BJ (cell line): ENCODE data around the gene ADAT2. TPM values are rescaled to one million over a fixed set of nuclear protein-coding genes. Genes with fewer than 3 reads are reported as not detected.

Source experiments
- CTCF ChIA-PET: fragments of 350-600 bp; formaldehyde crosslinking; extraction: SDS; loops from one replicate; lab custom pipeline; 2021; ENCODE audit warnings: antibody characterized with exemption, inconsistent platforms; lab: Yijun Ruan, JAX
- POLR2A ChIA-PET: fragments of 300-600 bp; sonication (Branson Sonifier 250); formaldehyde crosslinking; extraction: SDS; loops from one replicate; lab custom pipeline; 2021; ENCODE audit warnings: antibody characterized with exemption; lab: Charles Lee
- DNase-seq: peaks from one replicate; pipeline ENCODE4 v3.0.0-alpha.2; 2011; ENCODE audit warnings: low read depth
- H3K27me3 ChIP-seq: 2 replicates; pipeline ENCODE4 v1.6.0; 2011; ENCODE audit warnings: low read length; ENCODE audit not compliant: control insufficient read depth, insufficient read depth
- H3K36me3 ChIP-seq: 2 replicates; pipeline ENCODE4 v1.5.1; 2011; ENCODE audit warnings: low read length; ENCODE audit not compliant: control insufficient read depth, insufficient read depth
- H3K4me3 ChIP-seq: 2 replicates; pipeline ENCODE4 v1.5.1; 2011; ENCODE audit warnings: low read depth, mild to moderate bottlenecking, control low read depth, low read length
- polyA plus RNA-seq: library from polyadenylated mRNA; depleted of rRNA; stranded (reverse); fragments of >200 nt; gene quantifications from 2 replicates; pipeline ENCODE4 v1.2.3, GENCODE V29; 2011
- TF ChIP-seq, protein P1 (sequence below): IDR thresholded peaks from 2 replicates; pipeline ENCODE4 v1.5.1; 2011; ENCODE audit warnings: low read depth, mild to moderate bottlenecking, control low read depth, inconsistent platforms, low read length, moderate library complexity; ENCODE audit not compliant: insufficient read depth

Gene ADAT2
- polyA plus RNA-seq, 1 experiment, result 1.3 TPM

DNA sequence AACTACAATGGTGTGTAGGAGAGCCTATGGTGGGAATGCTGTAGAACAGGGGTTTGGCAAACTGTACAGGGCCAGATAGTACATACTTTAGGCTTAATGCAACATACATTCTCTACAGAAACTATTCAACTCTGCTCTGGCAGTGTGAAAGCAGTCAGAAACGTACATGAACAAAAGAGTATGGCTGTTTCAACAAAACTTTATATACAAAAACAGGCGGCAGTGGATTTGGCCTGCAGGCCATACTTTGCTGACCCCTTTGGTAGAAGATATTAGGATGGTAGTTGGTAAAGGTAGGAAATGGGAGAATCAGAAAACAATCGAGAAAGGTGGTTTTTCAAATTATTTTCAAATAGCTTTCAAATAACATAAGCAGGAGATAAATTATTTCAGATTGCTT lies 36.3 kb upstream of the ADAT2 start:
- Histone ChIP-seq H3K36me3 (peaks cover 1% of the 10 kb centered on the region; the same call in 1 of the 2 replicates), H3K27me3 (no peaks in the 10 kb centered on the region), H3K4me3 (no peak overlapping the region)
- CTCF ChIA-PET, result no interaction called here
- TF ChIP-seq, protein P1, sequence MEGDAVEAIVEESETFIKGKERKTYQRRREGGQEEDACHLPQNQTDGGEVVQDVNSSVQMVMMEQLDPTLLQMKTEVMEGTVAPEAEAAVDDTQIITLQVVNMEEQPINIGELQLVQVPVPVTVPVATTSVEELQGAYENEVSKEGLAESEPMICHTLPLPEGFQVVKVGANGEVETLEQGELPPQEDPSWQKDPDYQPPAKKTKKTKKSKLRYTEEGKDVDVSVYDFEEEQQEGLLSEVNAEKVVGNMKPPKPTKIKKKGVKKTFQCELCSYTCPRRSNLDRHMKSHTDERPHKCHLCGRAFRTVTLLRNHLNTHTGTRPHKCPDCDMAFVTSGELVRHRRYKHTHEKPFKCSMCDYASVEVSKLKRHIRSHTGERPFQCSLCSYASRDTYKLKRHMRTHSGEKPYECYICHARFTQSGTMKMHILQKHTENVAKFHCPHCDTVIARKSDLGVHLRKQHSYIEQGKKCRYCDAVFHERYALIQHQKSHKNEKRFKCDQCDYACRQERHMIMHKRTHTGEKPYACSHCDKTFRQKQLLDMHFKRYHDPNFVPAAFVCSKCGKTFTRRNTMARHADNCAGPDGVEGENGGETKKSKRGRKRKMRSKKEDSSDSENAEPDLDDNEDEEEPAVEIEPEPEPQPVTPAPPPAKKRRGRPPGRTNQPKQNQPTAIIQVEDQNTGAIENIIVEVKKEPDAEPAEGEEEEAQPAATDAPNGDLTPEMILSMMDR, result no peak
- POLR2A ChIA-PET, result no interaction called here
- no peak for DNase-seq

DNA sequence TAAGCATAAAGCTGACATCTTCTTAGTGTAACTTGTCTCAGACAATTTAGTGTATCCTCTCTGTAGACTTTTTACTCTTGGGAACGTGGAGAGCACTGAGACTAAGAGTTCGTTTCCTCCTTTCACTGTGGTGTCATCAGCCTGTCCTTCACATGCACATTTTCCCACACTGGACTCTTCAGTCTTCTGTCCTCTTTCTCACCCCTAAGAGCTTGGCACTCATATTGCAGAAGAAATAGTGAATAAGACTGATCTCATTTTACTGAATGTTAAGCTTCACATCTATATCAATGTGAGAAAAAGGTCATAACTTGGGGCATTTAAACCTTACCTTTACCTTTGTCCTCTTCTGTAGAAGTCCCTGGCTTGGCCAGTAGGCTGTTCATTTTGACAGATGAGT lies 35.5 kb upstream of the ADAT2 start:
- DNase-seq, result no peak
- TF ChIP-seq, protein P1, result no peak
- ChIA-PET CTCF (no interaction called here), POLR2A (no interaction called here)
- Histone ChIP-seq H3K36me3 (peaks cover 1% of the 10 kb centered on the region; the same call in 1 of the 2 replicates), H3K4me3 (no peak overlapping the region), H3K27me3 (no peaks in the 10 kb centered on the region)

GRCh38 chr6:143482593-143482992 lies 32.1 kb upstream of the ADAT2 start:
- H3K27me3 ChIP-seq, result no peaks in the 10 kb centered on the region
- TF ChIP-seq, protein P1, result no peak
- DNase-seq, result no peak
- no peak overlapping the region for H3K4me3 ChIP-seq
- POLR2A ChIA-PET, result no interaction called here
- CTCF ChIA-PET, result no interaction called here
- H3K36me3 ChIP-seq, result peaks cover 1% of the 10 kb centered on the region

DNA sequence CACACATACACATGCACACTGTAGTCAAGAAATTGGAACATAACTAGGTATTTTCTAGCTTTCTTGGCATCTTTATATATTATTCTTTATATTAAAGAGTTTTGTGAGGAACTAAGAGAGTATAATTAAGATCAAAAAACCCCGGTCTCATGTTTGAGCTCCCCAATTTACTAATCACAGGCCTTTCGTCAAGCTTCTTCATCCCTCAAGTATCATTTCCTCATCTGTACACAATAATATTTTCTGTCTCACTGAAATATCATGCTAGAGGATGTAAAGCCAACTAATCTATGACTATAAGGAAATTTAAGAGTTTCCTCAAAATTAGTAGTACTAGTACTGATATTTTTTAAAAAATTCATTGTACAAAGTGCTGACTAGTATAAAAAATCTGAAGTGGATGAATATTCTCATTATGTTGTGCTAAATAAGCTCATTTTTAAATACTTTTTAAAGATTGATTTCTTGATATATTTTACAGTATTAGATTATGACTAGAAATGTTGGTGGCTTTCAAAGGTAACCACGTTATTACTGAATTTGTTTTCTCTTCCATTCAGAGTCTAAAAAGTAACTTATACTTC lies 28.1 kb upstream of the ADAT2 start:
- DNase-seq, result no peak
- Histone ChIP-seq H3K4me3 (no peak overlapping the region), H3K27me3 (no peaks in the 10 kb centered on the region), H3K36me3 (no peaks in the 10 kb centered on the region; the same call in none of the 2 replicates)
- ChIA-PET CTCF (interaction anchor here (0.7 kb wide), 2 partner anchors 586 to 593 kb away, joined by 3 read pairs; no protein-coding TSS in a partner anchor), POLR2A (no interaction called here)
- TF ChIP-seq, protein P1, result no peak

DNA sequence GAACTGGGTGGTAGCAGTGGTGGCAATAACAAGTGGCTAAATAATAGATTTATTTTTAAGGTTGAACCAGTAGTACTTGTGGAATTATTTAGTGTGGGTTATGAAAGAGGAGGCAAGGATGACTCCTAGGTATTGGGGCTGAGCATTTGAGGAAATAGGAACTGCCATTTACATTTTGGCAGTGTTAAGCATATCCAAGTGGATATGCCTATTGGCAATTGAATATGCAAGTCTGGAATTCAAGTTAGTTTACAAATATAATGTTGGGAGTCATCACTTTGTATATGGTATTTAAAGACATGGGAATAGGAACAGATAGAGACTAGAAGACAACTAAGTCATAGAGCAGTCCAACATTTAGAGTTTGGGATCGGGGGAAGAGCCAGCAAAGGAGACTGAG lies 26.1 kb upstream of the ADAT2 start:
- CTCF ChIA-PET, result no interaction called here
- Histone ChIP-seq H3K36me3 (no peaks in the 10 kb centered on the region; the same call in none of the 2 replicates), H3K4me3 (no peak overlapping the region), H3K27me3 (no peaks in the 10 kb centered on the region)
- POLR2A ChIA-PET, result no interaction called here
- no peak for DNase-seq
- TF ChIP-seq, protein P1, result no peak
